HFF-Myc (cell line): Measurements from ENCODE around the gene SDHC.

Experiments
- DNase-seq: peaks from one replicate; pipeline ENCODE4 v3.0.0-alpha.2; 2011; ENCODE audit warnings: low read depth; ENCODE audit errors: extremely low read depth
- H3K4me3 ChIP-seq: replicated peaks from 2 replicates; pipeline ENCODE4 v1.5.1; 2011; ENCODE audit warnings: low read depth, mild to moderate bottlenecking, control low read depth, low read length
- CTCF ChIP-seq: IDR thresholded peaks from 2 replicates; pipeline ENCODE4 v1.5.1; 2012; ENCODE audit warnings: mild to moderate bottlenecking, low read depth, low read length, control low read depth; ENCODE audit errors: missing control alignments

SDHC gene

DNA sequence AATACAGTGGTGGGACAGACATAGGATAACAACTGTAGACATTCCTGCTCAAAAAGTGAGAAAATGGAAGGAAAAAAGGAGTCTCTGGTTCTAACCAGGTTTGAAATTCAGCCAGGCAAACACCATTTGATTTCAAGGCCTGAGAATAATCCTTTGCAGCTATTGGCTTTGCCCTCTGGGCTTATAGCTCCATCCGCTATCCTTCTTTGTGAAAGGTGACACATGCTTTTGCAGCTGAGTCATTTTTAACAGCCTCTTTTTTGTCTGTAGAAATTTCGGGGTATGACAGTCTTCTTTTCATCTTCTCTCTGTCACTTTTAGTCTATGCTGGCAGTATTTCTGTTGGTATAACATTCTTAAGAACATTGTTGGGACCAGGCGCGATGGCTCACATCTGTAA, 16.2 kb downstream of the SDHC start:
- no peak for DNase-seq
- no peak overlapping the region for H3K4me3 ChIP-seq
- TF ChIP-seq CTCF: no peak

- no peak overlapping the region for H3K4me3 ChIP-seq
- TF ChIP-seq CTCF: no peak
- no peak for DNase-seq
Measured at GRCh38 chr1:161333166-161333565, 19.0 kb downstream of the SDHC start.

DNA sequence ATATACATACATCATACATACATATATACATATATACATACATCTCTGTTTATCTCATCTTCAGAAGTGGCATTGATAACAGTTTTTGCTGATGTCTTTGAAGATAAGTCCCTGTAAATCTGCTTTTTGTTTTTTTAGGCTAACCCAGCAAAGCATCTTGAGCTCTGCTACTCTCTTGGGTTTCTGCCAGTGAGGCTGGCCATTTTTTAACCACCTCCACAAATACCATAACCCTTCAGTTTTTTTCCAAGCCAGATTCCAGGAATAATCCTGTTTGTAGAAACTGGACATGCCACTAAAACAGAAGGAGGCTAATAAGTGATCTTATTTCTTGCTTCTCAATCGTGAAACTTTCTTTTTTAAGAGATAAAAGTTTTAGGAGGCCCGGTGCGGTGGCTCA, 21.6 kb downstream of the SDHC start:
- TF ChIP-seq CTCF: no peak
- DNase-seq: no peak
- H3K4me3 ChIP-seq: no peak overlapping the region

GRCh38 chr1:161342177-161342576, 28.0 kb downstream of the SDHC start:
- H3K4me3 ChIP-seq: no peak overlapping the region
- no peak for DNase-seq
- no peak for TF ChIP-seq CTCF

DNA sequence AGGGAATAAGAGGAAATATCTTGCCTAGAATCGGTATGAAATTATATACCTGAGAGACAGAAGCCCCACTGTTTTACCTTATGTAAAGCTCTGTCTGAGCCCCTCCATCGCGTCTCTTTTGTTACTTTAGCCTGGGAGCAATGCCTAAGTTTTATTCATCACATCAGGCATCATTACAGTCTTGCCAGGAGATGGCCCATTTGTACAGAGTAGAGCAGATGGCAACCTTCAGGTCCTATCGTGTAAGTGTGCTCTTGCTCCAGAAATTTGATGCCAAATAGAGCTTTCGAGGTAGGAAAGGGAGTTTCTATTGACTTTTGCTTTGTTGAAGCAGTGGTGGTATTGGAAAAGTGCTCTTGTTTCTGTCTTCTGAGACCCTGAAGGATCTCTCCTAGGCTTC, 28.6 kb downstream of the SDHC start:
- no peak for TF ChIP-seq CTCF
- DNase-seq: no peak
- H3K4me3 ChIP-seq: no peak overlapping the region

- H3K4me3 ChIP-seq: no peak overlapping the region
- no peak for TF ChIP-seq CTCF
- no peak for DNase-seq
Measured at GRCh38 chr1:161350671-161351070, 36.5 kb downstream of the SDHC start.

- DNase-seq: no peak
- H3K4me3 ChIP-seq: no peak overlapping the region
- no peak for TF ChIP-seq CTCF
Measured at GRCh38 chr1:161351482-161351881, 37.3 kb downstream of the SDHC start.
